MV-4-11 (cell line): Measurements from ENCODE around the gene LRRC8E.
A peak's percentile ranks its signal among the peaks of the same experiment; 100 is the strongest.

Source experiments
- DNase-seq: peaks from one replicate; lab custom pipeline; 2025; lab: John Stamatoyannopoulos, UW

The LRRC8E gene

DNA sequence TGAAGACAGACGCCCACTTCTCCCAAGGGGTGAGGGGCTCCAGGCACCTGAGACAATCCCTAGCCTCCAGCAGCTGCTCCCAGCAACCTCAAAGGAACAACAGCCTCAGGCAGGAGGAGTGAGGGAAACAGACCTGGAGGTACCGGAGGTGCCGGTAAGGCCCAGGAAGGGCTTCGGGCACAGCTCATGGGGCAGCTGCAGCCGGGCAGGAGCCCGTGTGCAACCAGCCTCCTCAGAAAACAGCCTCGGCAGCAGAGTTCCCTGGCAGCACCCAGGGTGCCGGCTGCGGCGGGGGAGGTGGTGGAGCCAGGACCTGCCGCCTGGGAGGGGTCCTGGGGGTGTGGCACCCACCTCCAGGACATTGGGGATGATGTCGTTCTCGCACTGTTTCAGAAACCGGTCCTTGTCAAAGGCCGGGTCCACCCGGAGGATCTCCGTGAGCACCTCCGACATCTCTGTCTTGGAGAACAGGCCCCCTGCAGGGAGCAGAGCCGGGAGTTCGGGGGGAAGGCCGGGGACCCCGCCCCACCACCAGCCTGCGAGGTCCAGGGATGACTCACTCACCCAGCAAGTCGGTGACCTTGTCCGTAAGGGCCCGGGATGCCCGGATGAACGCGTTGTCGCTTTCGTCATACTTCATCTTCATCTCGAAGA is 44.1 kb downstream of the LRRC8E start:
- no peak for DNase-seq

DNA sequence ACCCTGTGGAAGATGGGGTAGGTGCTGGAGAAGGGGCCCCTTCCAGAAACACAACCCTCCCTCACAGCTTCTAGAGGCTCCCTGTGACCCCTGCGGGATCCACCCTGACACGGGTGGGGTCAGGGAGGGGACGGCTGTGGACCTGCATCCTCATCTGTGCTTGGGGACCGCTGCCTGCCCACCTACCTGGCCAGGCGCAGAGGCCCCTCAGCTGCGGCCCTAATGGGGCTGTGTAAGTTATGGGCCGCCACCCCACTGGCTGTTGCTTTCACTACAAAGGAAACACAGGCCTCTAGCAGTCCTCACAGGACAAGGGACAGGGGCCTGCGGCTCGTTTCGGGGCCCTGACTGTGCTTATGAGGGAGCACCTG is 44.6 kb downstream of the LRRC8E start:
- DNase-seq, result no peak

DNA sequence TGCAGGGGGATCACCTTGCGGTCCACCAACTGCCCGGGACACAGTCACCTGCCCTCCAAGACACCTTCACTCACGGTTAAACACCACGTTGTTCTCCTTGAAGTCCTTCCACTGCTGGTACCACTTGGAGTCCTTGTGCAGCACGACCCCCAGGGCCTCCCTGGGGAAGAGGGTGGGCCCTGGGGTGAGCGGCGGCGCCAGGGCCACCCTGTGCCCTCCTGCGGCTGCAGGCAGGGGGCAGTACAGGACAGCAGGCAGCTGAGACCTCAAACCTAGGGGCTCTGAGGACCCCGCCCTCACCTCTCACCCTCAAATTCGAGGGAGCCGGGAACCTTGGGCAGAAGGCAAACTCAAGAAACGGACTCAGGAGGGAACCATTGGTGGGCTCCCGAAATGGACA is 45.1 kb downstream of the LRRC8E start:
- DNase-seq, result no peak

DNA sequence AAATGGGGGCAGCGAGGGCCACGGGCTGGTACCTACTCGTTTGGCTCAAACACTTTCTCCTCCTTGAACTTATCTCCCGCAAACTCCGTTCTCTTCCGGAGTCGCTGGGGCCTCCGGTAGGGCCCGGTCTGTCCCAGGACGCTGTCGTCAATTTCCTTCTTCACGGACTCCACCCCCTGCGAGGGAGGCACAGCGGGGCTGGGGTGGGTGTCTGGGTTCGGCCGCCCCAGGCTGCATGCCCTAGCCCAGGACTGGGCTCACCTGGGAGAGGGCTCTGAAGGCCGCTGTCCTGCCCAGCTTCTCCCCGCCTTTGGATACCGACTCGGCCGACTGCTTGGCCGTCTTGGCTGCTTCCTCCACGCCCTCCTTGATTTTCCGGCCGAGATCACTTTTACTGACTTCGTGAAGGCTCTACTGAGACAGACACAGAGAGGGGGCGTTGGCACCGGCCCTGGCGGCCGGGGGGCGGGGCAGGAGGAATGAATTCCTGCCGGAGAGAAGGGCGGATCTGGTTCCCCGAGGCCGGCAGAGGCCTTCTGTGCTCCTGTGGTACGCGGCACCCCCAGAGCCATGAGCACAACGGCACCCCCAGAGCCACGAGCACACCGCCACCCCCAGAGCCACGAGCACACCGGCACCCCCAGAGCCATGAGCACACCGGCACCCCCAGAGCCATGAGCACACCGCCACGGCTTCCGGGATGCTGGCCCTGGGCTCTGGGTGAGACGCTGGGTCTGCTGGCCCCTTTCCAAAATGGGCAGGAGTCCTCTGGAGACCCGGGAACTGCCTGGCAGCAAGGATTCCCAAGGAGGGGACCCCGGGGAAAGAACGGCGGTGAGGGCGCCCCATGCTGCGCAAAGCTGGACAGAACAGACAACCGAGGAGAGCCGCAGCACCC is 45.8 kb downstream of the LRRC8E start:
- no peak for DNase-seq

DNA sequence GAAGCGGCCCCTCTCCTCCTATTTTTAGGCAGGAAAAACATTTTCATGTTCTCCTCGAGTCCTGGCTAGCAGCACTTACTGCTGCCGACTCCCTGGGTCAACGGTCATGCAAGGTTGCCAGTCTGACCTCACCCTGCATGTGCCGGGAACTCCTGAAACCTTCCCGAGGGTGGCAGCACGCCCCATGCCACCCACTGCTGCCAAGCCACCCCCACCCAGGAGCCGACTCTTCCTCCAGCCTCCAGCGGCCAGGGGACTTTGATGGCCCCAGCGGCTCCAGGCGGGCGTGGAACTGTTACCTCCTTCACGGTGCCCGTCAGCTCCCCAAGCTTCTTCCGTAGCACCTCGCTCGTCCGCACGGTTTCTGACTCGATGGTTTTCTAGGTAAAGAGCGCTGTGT is 46.5 kb downstream of the LRRC8E start:
- DNase-seq, result no peak

DNA sequence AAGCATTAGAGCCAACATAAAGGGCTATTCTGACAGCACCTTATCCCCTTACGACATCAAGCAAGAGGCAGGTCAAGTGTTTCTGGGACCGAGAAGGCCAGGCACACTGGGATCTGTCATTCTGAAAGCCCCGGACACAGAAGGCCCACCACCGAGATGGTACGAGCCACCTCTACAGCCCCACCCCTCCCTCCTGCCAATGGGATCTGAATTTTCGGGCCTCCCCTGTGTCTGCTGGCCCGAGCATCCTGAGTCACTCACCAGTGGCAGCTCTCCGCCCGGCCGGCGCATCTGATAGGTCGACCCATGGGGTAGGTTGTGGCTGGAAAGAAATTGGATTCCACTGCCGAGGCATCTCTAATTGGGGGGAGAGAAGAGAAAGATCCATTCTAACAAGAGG is 52.5 kb downstream of the LRRC8E start:
- no peak for DNase-seq

DNA sequence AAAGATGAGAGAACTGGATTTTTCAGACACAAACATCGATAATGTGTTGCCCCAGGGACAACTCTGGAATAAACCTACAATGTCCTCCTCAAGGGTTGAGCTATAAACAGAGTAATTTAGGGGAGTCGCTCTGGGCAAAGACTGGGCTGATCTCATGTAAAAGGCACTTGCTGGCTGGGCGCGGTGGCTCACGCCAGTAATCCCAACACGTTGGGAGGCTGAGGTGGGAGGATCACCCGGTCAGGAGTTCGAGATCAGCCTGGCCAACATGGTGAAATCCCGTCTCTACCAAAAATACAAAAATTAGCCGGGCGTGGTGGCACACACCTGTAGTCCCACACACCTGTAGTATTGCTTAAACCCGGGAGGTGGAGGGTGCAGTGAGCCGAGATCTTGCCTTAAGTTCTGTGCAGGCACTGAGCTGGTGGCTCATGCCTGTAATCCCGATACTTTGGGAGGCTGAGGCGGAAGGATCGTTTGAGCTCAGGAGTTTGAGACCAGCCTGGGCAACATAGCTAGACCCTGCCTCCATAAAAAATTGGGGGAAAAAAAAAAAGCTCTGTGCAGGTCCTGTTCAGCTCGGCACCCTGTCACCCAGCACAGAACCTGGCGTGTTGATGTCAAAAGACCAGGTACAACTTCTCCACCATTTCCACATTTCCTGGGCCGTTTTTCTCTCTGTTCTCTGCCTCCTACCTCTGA is 53.7 kb downstream of the LRRC8E start:
- DNase-seq, result no peak

DNA sequence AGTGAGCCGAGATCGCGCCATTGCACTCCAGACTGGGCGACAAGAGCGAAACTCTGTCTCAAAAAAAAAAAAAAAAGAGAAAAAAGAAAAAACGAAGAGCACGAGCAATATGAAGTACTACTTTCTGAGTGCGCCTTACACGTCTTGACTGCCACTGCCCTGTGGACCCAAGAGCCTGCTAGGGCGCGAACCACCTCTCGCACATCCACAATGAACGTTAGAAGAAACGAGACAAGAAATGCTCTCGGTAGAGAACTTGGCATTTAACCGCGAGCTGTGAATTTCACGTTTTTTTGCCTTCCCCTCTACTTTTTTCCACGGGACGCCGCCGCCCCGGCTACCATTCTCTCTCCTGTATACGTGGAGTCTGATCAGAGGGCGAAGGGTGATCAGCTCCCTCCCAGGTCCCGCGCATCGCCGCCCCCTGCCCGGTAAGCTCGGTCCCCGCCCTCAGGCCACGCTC is 54.7 kb downstream of the LRRC8E start:
- DNase-seq, result no peak

DNA sequence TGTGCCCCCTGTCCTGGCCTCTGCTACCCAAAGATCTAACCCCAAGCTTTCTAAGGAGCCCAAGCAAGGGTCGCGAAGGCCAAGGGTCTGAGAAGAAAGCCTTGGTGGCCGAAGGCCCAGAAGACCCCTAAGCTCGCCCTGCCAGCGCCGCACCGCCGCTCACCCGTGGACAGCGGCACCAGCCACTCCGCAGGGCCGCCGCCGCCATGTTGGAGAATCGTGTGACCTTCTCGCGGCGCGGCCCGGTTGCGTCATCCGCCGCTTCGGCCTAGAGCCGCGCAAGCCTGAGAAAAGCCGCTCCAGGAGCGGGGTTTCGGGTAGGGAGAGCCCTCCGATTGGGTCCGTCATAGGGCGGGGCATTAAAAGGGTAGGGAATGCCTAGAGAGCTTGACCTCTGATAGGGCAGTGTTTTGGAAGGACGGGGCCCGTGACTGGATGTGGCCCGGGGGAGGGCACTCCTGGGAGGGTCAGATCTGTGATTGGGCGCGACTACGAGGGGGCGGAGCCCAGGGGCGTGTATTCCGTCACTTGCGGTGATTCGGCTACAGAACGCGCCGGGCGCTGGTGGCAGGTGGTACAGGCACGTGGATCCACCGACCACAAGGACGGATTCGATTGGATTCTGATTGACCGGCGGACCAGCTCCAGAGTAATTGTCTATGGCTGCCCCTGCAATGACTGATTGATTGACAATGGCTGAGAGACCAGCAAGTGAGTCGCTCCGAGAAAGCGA is 55.3 kb downstream of the LRRC8E start, which contains the start of gene TIMM44:
Gene TIMM44 (minus strand): TSS at position 223 of the 733 bp plus-strand sequence. CDS start 15 bp downstream, at position 208.
- DNase-seq, result peak; percentile 100

DNA sequence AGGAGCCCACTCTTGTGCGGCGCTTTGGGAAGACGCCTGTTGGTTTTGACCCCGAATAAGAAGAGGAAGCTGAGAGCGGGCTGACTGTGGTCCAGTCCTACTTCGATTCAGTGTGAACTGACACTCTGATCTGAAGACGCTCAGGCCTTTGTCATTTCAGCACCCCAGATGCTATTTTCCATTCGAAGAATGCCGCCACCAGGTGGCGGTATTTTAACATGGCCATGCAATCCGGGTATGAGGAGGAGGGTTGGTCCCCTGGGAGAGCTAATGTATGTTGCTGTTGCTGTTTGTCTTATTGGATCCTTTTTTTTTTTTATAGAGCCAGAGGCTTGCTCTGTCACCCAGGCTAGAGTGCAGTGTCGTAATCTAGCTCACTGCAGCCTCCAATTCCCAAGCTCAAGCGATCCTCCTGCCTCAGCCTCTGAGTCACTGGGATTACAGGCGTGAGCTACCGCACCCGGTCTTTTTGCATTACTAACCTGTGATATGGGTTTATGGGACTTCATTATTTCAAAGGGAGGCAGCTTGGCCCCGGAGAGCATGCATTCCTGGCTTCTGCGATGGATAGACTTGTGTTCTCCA is 56.0 kb downstream of the LRRC8E start:
- DNase-seq, result peak; percentile 98

DNA sequence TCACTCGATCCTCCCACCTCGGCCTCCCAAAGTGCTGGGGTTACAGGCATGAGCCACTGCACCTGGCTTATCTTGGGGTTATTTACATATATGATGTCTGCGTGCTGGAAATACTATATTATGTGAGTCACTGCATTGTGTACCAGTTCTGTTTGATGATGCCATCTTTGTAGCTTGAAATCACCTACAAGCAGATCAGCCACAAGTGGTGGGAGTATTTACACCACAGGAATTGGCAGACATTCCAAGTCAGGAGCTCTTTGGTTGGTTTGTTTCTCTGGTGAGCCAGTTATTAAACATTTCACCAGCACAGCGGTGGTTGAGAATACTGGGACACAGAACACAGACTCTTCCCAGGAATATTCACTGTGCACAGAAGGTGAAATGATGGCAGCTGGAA is 59.6 kb downstream of the LRRC8E start:
- DNase-seq, result no peak
